Limb (tissue), 2 donors: Measurements from ENCODE around the gene CYB5B.

Experiments used
- DNase-seq, 2 donors: peaks; one replicate each; pipeline ENCODE4 v3.0.0-alpha.2; 2016; ENCODE audit errors: extremely low spot score in 2 of 2

Gene CYB5B

DNA sequence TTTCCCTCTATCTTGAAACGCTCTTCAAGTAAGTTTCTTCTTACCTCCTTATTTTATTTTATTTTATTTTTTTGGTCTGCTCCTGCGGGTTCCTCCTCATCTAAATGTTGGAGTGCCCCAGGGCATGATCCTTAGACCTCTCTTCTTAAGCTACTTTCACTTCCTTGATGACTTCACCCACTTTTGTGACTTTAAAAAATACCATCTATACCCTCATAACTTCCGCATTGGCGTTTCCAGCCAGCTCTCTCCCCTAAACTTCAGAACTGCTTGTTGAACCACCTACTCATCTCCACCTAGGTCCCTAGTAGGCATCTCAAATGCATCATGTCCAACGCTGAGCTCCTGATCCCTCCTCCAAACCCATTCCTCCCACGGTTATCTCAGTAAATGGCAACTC, 89.9 kb downstream of the CYB5B start:
- DNase-seq: no peak
